SK-N-SH treated with all-trans-retinoic acid at 6 μM for 48 hours (cell line): ENCODE results near the gene RBMS3.
"Not testable (repeated sequence)": the region's sequence is repeated elsewhere in the genome, so short reads cannot be mapped to it uniquely, and the experiment has no call there.

ENCODE experiments used
- ATAC-seq: fragments of 200-7000 bp; cut with Tn5 transposase; 3 replicates; pipeline ENCODE4 v1.9.1; 2020; ENCODE audit warnings: mild to moderate bottlenecking, moderate library complexity
- ARNTL ChIP-seq: fragments of 450-650 bp; formaldehyde crosslinking; IDR thresholded peaks from 2 replicates; pipeline ENCODE4 v1.5.0; 2020; ENCODE audit warnings: low read depth, mild to moderate bottlenecking, moderate library complexity, borderline replicate concordance
- BACH2 ChIP-seq: fragments of 250-450 bp; sonication (Bioruptor Pico); IDR thresholded peaks from 2 replicates; pipeline ENCODE4 v1.9.0; 2021; ENCODE audit warnings: mild to moderate bottlenecking, borderline replicate concordance
- CSDC2 ChIP-seq: fragments of 250-450 bp; sonication (Bioruptor Pico); IDR thresholded peaks from 2 replicates; pipeline ENCODE4 v1.5.0; 2020; ENCODE audit warnings: mild to moderate bottlenecking, moderate library complexity
- ESRRG ChIP-seq: fragments of 250-450 bp; sonication (Bioruptor Pico); IDR thresholded peaks from 2 replicates; pipeline ENCODE4 v1.6.1; 2021; ENCODE audit warnings: mild to moderate bottlenecking
- GLIS3 ChIP-seq: fragments of 250-450 bp; sonication (Bioruptor Pico); IDR thresholded peaks from 2 replicates; pipeline ENCODE4 v1.5.0; 2020; ENCODE audit warnings: mild to moderate bottlenecking, moderate library complexity
- ISL1 ChIP-seq: fragments of 250-450 bp; sonication (Bioruptor Pico); IDR thresholded peaks from 2 replicates; pipeline ENCODE4 v2.1.2; 2022; ENCODE audit warnings: mild to moderate bottlenecking, moderate library complexity
- OSR1 ChIP-seq: fragments of 250-450 bp; sonication (Bioruptor Pico); IDR thresholded peaks from 2 replicates; pipeline ENCODE4 v1.8.0; 2022; ENCODE audit warnings: moderate library complexity, mild to moderate bottlenecking, inconsistent platforms
- PATZ1 ChIP-seq: fragments of 250-450 bp; sonication (Bioruptor Pico); IDR thresholded peaks from 2 replicates; pipeline ENCODE4 v1.8.0; 2020; ENCODE audit warnings: mild to moderate bottlenecking, moderate library complexity, borderline replicate concordance
- POU6F1 ChIP-seq: fragments of 250-450 bp; sonication (Bioruptor Pico); IDR thresholded peaks from 2 replicates; pipeline ENCODE4 v1.8.0; 2021; ENCODE audit warnings: low read depth, mild to moderate bottlenecking, moderate library complexity, borderline replicate concordance
- PPARA ChIP-seq: fragments of 250-450 bp; sonication (Bioruptor Pico); IDR thresholded peaks from 2 replicates; pipeline ENCODE4 v1.5.0; 2020; ENCODE audit warnings: mild to moderate bottlenecking, borderline replicate concordance
- RARB ChIP-seq: fragments of 250-450 bp; sonication (Bioruptor Pico); IDR thresholded peaks from 2 replicates; pipeline ENCODE4 v1.8.0; 2021; ENCODE audit warnings: mild to moderate bottlenecking, moderate library complexity
- SNAI2 ChIP-seq: fragments of 250-450 bp; sonication (Bioruptor Pico); IDR thresholded peaks from 2 replicates; pipeline ENCODE4 v1.5.0; 2020; ENCODE audit warnings: mild to moderate bottlenecking, moderate library complexity
- TCF4 ChIP-seq: fragments of 250-450 bp; sonication (Bioruptor Pico); IDR thresholded peaks from 2 replicates; pipeline ENCODE4 v1.8.0; 2021; ENCODE audit warnings: mild to moderate bottlenecking, moderate library complexity, borderline replicate concordance
- TOX ChIP-seq: fragments of 250-450 bp; sonication (Bioruptor Pico); IDR thresholded peaks from 2 replicates; pipeline ENCODE4 v1.8.0; 2021; ENCODE audit warnings: mild to moderate bottlenecking, moderate library complexity, borderline replicate concordance
- TSHZ2 ChIP-seq: fragments of 250-450 bp; sonication (Bioruptor Pico); IDR thresholded peaks from 2 replicates; pipeline ENCODE4 v1.5.0; 2020; ENCODE audit warnings: mild to moderate bottlenecking, moderate library complexity
- ZC3H10 ChIP-seq: fragments of 250-450 bp; sonication (Bioruptor Pico); IDR thresholded peaks from 2 replicates; pipeline ENCODE4 v1.5.1; 2021; ENCODE audit warnings: mild to moderate bottlenecking, moderate library complexity
- ZFP3 ChIP-seq: fragments of 250-450 bp; sonication (Bioruptor Pico); IDR thresholded peaks from 2 replicates; pipeline ENCODE4 v1.5.0; 2020; ENCODE audit warnings: mild to moderate bottlenecking, moderate library complexity
- ZFP30 ChIP-seq: fragments of 450-650 bp; formaldehyde crosslinking; IDR thresholded peaks from 2 replicates; pipeline ENCODE4 v1.5.0; 2022; ENCODE audit warnings: mild to moderate bottlenecking, moderate library complexity
- ZNF565 ChIP-seq: fragments of 450-650 bp; formaldehyde crosslinking; conservative IDR thresholded peaks from 2 replicates; pipeline ENCODE4 v1.5.0; 2020; ENCODE audit warnings: low read depth, mild to moderate bottlenecking, moderate library complexity
- ZNF70 ChIP-seq: fragments of 450-650 bp; formaldehyde crosslinking; IDR thresholded peaks from 2 replicates; pipeline ENCODE4 v1.5.0; 2020; ENCODE audit warnings: mild to moderate bottlenecking, moderate library complexity
- ZNF8 ChIP-seq: fragments of 450-650 bp; formaldehyde crosslinking; IDR thresholded peaks from 2 replicates; pipeline ENCODE4 v1.5.0; 2020; ENCODE audit warnings: mild to moderate bottlenecking, moderate library complexity
- TF ChIP-seq, protein P1 (sequence below): fragments of 250-450 bp; sonication (Bioruptor Pico); IDR thresholded peaks from 2 replicates; pipeline ENCODE4 v1.5.1; 2020; ENCODE audit warnings: low read depth, mild to moderate bottlenecking, moderate library complexity
- TF ChIP-seq, protein P2 (sequence below): fragments of 250-450 bp; sonication (Bioruptor Pico); IDR thresholded peaks from 2 replicates; pipeline ENCODE4 v1.5.1; 2021; ENCODE audit warnings: mild to moderate bottlenecking, moderate library complexity

The RBMS3 gene

DNA sequence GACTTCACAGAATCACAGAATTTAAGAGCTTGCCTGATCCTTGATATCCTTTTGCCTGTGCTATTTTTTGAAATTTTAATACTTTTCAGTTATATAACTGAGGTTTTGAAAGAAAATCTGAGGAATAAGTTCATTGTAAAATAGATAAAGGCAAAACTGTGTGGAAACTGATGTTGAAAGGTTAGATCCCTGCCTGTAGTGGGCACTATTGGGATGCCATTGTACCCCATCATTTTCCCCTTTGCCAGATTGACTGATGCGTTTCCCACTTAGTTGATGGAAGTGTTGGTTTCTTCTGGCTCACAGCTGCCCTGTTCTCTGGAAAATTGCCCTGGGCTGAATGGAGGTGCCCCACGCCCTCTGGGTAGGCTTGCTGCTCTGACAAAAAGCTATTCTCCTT is 387.9 kb downstream of the RBMS3 start:
- no peak for TF ChIP-seq ZFP3 (CRISPR knock-in tag)
- no peak for TF ChIP-seq ZNF565 (CRISPR knock-in tag)
- no peak for TF ChIP-seq PATZ1 (CRISPR knock-in tag)
- no peak for TF ChIP-seq POU6F1 (CRISPR knock-in tag)
- no peak for TF ChIP-seq TCF4 (CRISPR knock-in tag)
- TF ChIP-seq TSHZ2 (CRISPR knock-in tag) = no peak
- no peak for TF ChIP-seq ARNTL
- TF ChIP-seq RARB = no peak
- no peak for TF ChIP-seq OSR1 (CRISPR knock-in tag)
- no peak for TF ChIP-seq GLIS3 (CRISPR knock-in tag)
- TF ChIP-seq CSDC2 (CRISPR knock-in tag) = no peak
- TF ChIP-seq ZNF70 (CRISPR knock-in tag) = no peak
- TF ChIP-seq, protein P1, sequence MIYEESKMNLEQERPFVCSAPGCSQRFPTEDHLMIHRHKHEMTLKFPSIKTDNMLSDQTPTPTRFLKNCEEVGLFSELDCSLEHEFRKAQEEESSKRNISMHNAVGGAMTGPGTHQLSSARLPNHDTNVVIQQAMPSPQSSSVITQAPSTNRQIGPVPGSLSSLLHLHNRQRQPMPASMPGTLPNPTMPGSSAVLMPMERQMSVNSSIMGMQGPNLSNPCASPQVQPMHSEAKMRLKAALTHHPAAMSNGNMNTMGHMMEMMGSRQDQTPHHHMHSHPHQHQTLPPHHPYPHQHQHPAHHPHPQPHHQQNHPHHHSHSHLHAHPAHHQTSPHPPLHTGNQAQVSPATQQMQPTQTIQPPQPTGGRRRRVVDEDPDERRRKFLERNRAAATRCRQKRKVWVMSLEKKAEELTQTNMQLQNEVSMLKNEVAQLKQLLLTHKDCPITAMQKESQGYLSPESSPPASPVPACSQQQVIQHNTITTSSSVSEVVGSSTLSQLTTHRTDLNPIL = no peak
- no peak for TF ChIP-seq ZC3H10
- TF ChIP-seq PPARA (CRISPR knock-in tag) = no peak
- TF ChIP-seq BACH2 (CRISPR knock-in tag) = no peak
- TF ChIP-seq SNAI2 (CRISPR knock-in tag) = no peak
- no peak for TF ChIP-seq ESRRG (CRISPR knock-in tag)
- TF ChIP-seq ZNF8 = no peak
- TF ChIP-seq, protein P2, sequence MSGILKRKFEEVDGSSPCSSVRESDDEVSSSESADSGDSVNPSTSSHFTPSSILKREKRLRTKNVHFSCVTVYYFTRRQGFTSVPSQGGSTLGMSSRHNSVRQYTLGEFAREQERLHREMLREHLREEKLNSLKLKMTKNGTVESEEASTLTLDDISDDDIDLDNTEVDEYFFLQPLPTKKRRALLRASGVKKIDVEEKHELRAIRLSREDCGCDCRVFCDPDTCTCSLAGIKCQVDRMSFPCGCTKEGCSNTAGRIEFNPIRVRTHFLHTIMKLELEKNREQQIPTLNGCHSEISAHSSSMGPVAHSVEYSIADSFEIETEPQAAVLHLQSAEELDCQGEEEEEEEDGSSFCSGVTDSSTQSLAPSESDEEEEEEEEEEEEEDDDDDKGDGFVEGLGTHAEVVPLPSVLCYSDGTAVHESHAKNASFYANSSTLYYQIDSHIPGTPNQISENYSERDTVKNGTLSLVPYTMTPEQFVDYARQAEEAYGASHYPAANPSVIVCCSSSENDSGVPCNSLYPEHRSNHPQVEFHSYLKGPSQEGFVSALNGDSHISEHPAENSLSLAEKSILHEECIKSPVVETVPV (CRISPR knock-in tag) = no peak
- no peak for ATAC-seq

- ATAC-seq = not testable (repeated sequence)
Observed at GRCh38 chr3:29670476-29670875, 389.6 kb downstream of the RBMS3 start.

GRCh38 chr3:29677421-29677820 is 396.6 kb downstream of the RBMS3 start:
- TF ChIP-seq, protein P2 (CRISPR knock-in tag) = no peak
- TF ChIP-seq ZNF70 (CRISPR knock-in tag) (no peak), ARNTL (no peak), ZNF565 (CRISPR knock-in tag) (no peak), ZFP3 (CRISPR knock-in tag) (no peak), ESRRG (CRISPR knock-in tag) (no peak), PPARA (CRISPR knock-in tag) (no peak), ISL1 (CRISPR knock-in tag) (no peak), POU6F1 (CRISPR knock-in tag) (no peak), ZC3H10 (no peak), TOX (no peak), GLIS3 (CRISPR knock-in tag) (no peak), PATZ1 (CRISPR knock-in tag) (no peak), ZNF8 (no peak), SNAI2 (CRISPR knock-in tag) (no peak), ZFP30 (CRISPR knock-in tag) (no peak), CSDC2 (CRISPR knock-in tag) (no peak)
- TF ChIP-seq, all 23 proteins: peak for 0
- ATAC-seq = no peak
